GM21360 (cell line): ENCODE measurements around the gene FAM72D.
A peak's percentile ranks its signal among the peaks of the same experiment; 100 is the strongest.
"Not testable (repeated sequence)": the region's sequence is repeated elsewhere in the genome, so short reads cannot be mapped to it uniquely, and the experiment has no call there.

Experiments
- ATAC-seq: cut with Tn5 transposase; IDR thresholded peaks from one replicate; pipeline ENCODE4 v1.9.1; 2021; ENCODE audit warnings: mild to moderate bottlenecking, moderate library complexity; ENCODE audit not compliant: unreplicated experiment

The FAM72D gene

GRCh38 chr1:145095284-145096057 is at the start of gene FAM72D, which contains the start of gene SRGAP2B:
FAM72D (plus strand) TSS chr1:145095974; CDS start chr1:145096848, 874 bp downstream.
SRGAP2B (minus strand) TSS chr1:145095328; CDS start chr1:145092901, 2,427 bp downstream.
- peak; percentile 78 for ATAC-seq

GRCh38 chr1:145047553-145047952 is 48.2 kb upstream of the FAM72D start:
- ATAC-seq, result not testable (repeated sequence)

GRCh38 chr1:145048181-145048856 is 47.5 kb upstream of the FAM72D start:
- not testable (repeated sequence) for ATAC-seq

- ATAC-seq, result not testable (repeated sequence)
Measured at GRCh38 chr1:145052019-145052776, 43.6 kb upstream of the FAM72D start.

- ATAC-seq, result not testable (repeated sequence)
Measured at GRCh38 chr1:145053428-145053827, 42.3 kb upstream of the FAM72D start.

- ATAC-seq, result peak; percentile 98
Measured at GRCh38 chr1:145055217-145055760, 40.5 kb upstream of the FAM72D start.

- not testable (repeated sequence) for ATAC-seq
Measured at GRCh38 chr1:145058184-145058583, 37.6 kb upstream of the FAM72D start.

- not testable (repeated sequence) for ATAC-seq
Measured at GRCh38 chr1:145063285-145063684, 32.5 kb upstream of the FAM72D start.

- ATAC-seq, result not testable (repeated sequence)
Measured at GRCh38 chr1:145063941-145064648, 31.7 kb upstream of the FAM72D start.

- ATAC-seq, result not testable (repeated sequence)
Measured at GRCh38 chr1:145065194-145065826, 30.5 kb upstream of the FAM72D start.

GRCh38 chr1:145066486-145066885 is 29.3 kb upstream of the FAM72D start:
- ATAC-seq, result not testable (repeated sequence)

- not testable (repeated sequence) for ATAC-seq
Measured at GRCh38 chr1:145071569-145071968, 24.2 kb upstream of the FAM72D start.

- ATAC-seq, result not testable (repeated sequence)
Measured at GRCh38 chr1:145074021-145074559, 21.7 kb upstream of the FAM72D start.

GRCh38 chr1:145076877-145077276 is 18.9 kb upstream of the FAM72D start:
- ATAC-seq, result not testable (repeated sequence)

- ATAC-seq, result not testable (repeated sequence)
Measured at GRCh38 chr1:145077872-145078786, 17.6 kb upstream of the FAM72D start.

- ATAC-seq, result not testable (repeated sequence)
Measured at GRCh38 chr1:145078787-145079370, 16.9 kb upstream of the FAM72D start.

GRCh38 chr1:145079737-145080136 is 16.0 kb upstream of the FAM72D start:
- ATAC-seq, result not testable (repeated sequence)

GRCh38 chr1:145080193-145080592 is 15.6 kb upstream of the FAM72D start:
- not testable (repeated sequence) for ATAC-seq
